B cell (primary cell): Measurements from ENCODE around the gene ATP11C. TPM values are rescaled to one million over a fixed set of nuclear protein-coding genes. Genes with fewer than 3 reads are reported as not detected.
"Not testable (repeated sequence)": the region's sequence is repeated elsewhere in the genome, so short reads cannot be mapped to it uniquely, and the experiment has no call there.

Experiments used
- ATAC-seq: fragments of 200-7000 bp; cut with Tn5 transposase; one replicate; pipeline ENCODE4 v1.10.0; 2021; ENCODE audit warnings: low read depth, mild to moderate bottlenecking, moderate number of reproducible peaks, moderate library complexity
- CTCF ChIA-PET: fragments of 350-600 bp; sonication (Branson Sonifier 250); formaldehyde crosslinking; loops from one replicate; lab custom pipeline; 2021; ENCODE audit warnings: antibody characterized with exemption, inconsistent platforms; lab: Charles Lee
- POLR2A ChIA-PET: fragments of 350-600 bp; sonication (Branson Sonifier 250); formaldehyde crosslinking; loops from one replicate; lab custom pipeline; 2021; ENCODE audit warnings: antibody characterized with exemption; lab: Charles Lee
- DNase-seq: peaks from one replicate; pipeline ENCODE4 v3.0.0; 2013
- H2AFZ ChIP-seq: 2 replicates; pipeline ENCODE4 v1.6.1; 2012; ENCODE audit warnings: mild to moderate bottlenecking, low read depth, low read length; ENCODE audit not compliant: insufficient read depth, poor library complexity, severe bottlenecking
- H3K27ac ChIP-seq, 2 donors: 1 replicate in 1 of 2; 2 replicates in 1 of 2; pipeline ENCODE4 v1.5.1; 2012 to 2013; ENCODE audit warnings: low read length in 2 of 2, mild to moderate bottlenecking in 2 of 2, moderate library complexity in 1 of 2
- H3K27me3 ChIP-seq, 4 experiments: fragments of 200-600 bp in 1 of 4; sonication (generic) in 1 of 4; replicated peaks in 1 of 4; 1 replicate in 2 of 4; 2 replicates in 2 of 4; pipeline versions ENCODE4 v1.6.1 to v1.7.0; 2013 to 2016; ENCODE audit warnings: low read length in 3 of 4, mild to moderate bottlenecking in 2 of 4, mixed read lengths in 1 of 4, moderate library complexity in 1 of 4; ENCODE audit not compliant: insufficient read depth in 4 of 4, control insufficient read depth in 3 of 4; ENCODE audit errors: control extremely low read depth in 1 of 4
- H3K36me3 ChIP-seq, 2 experiments: replicated peaks in 1 of 2; 1 replicate in 1 of 2; 2 replicates in 1 of 2; pipeline versions ENCODE4 v1.6.1 to v1.7.1; 2013; ENCODE audit warnings: low read length in 1 of 2; ENCODE audit not compliant: insufficient read depth in 2 of 2, control insufficient read depth in 1 of 2; ENCODE audit errors: control extremely low read depth in 1 of 2, extremely low read depth in 1 of 2
- H3K4me1 ChIP-seq, 2 donors: fragments of 200-600 bp in 1 of 2; sonication (generic) in 1 of 2; 1 replicate in 1 of 2; 2 replicates in 1 of 2; pipeline versions ENCODE4 v1.5.1 to v1.6.1; 2013 to 2017; ENCODE audit warnings: low read length in 2 of 2; ENCODE audit not compliant: control insufficient read depth in 2 of 2, insufficient read depth in 2 of 2
- H3K4me2 ChIP-seq: replicated peaks from 2 replicates; pipeline ENCODE3; 2012; ENCODE audit warnings: mild to moderate bottlenecking, low read depth, low read length; ENCODE audit not compliant: poor library complexity, severe bottlenecking
- H3K4me3 ChIP-seq, 5 experiments: fragments of 200-600 bp in 1 of 5; sonication (generic) in 1 of 5; 1 replicate in 3 of 5; 2 replicates in 2 of 5; pipeline versions ENCODE4 v1.5.1 to v1.7.0; 2011 to 2016; ENCODE audit warnings: low read length in 4 of 5, mild to moderate bottlenecking in 4 of 5, low read depth in 2 of 5, control low read depth in 1 of 5, moderate library complexity in 1 of 5; ENCODE audit not compliant: insufficient read depth in 1 of 5; ENCODE audit errors: control extremely low read depth in 1 of 5, extremely low read depth in 1 of 5
- H3K79me2 ChIP-seq: fragments of 200-600 bp; sonication (generic); one replicate; pipeline ENCODE4 v1.6.0; 2016; ENCODE audit warnings: low read length; ENCODE audit not compliant: control insufficient read depth, insufficient read depth
- H3K9ac ChIP-seq: fragments of 200-600 bp; sonication (generic); 2 replicates; pipeline ENCODE4 v1.6.1; 2017; ENCODE audit warnings: mild to moderate bottlenecking, low read length, moderate library complexity
- H3K9me3 ChIP-seq, 3 donors: one replicate each; pipeline versions ENCODE4 v1.6.1 to v1.7.1; 2013; ENCODE audit warnings: low read length in 2 of 3; ENCODE audit not compliant: control insufficient read depth in 2 of 3, insufficient read depth in 1 of 3; ENCODE audit errors: control extremely low read depth in 1 of 3
- H4K20me1 ChIP-seq: 2 replicates; pipeline ENCODE4 v1.6.0; 2012; ENCODE audit warnings: mild to moderate bottlenecking, low read length; ENCODE audit not compliant: insufficient read depth, control insufficient read depth, poor library complexity, severe bottlenecking
- H3K27ac Mint-ChIP-seq: one replicate; pipeline ENCODE4 v1.8.0; 2021; ENCODE audit warnings: mixed read lengths
- H3K27me3 Mint-ChIP-seq: one replicate; pipeline ENCODE4 v1.8.0; 2021; ENCODE audit warnings: mixed read lengths
- H3K4me1 Mint-ChIP-seq: one replicate; pipeline ENCODE4 v1.8.0; 2021; ENCODE audit warnings: mixed read lengths
- H3K4me3 Mint-ChIP-seq: one replicate; pipeline ENCODE4 v1.8.0; 2021; ENCODE audit warnings: mixed read lengths
- H3K9me3 Mint-ChIP-seq: one replicate; pipeline ENCODE4 v1.8.0; 2022; ENCODE audit warnings: mixed read lengths; ENCODE audit not compliant: insufficient read depth
- CTCF ChIP-seq: fragments of 200-600 bp; IDR thresholded peaks from one replicate; pipeline ENCODE4 v1.8.0; 2022; ENCODE audit warnings: antibody characterized with exemption, mild to moderate bottlenecking
- EZH2 ChIP-seq: IDR thresholded peaks from 2 replicates; pipeline ENCODE4 v1.6.1; 2012; ENCODE audit warnings: borderline replicate concordance, low read depth, mild to moderate bottlenecking, moderate library complexity, low read length; ENCODE audit not compliant: insufficient read depth, poor library complexity, severe bottlenecking
- WGBS: methylation state at CpG from one replicate; pipeline ENCODE4 v1.1.5; 2013; ENCODE audit warnings: missing lambda C conversion rate; ENCODE audit not compliant: insufficient coverage; 5-methylcytosine and 5-hydroxymethylcytosine counted together
- intact Hi-C: fragments of 100-400 bp; cut with micrococcal nuclease; formaldehyde crosslinking; loops from one replicate; pipeline ENCODE4 v1.10.0; 2022
- polyA plus RNA-seq: library from polyadenylated mRNA; depleted of rRNA; stranded (reverse); fragments of >200 nt; gene quantifications from 2 replicates; pipeline ENCODE4 v1.2.3, GENCODE V29; 2012
- total RNA-seq, 2 donors: library from RNA; stranded (reverse); fragments of 120-200 nt in 1 of 2; gene quantifications; 1 replicate in 1 of 2; 2 replicates in 1 of 2; pipeline versions ENCODE4 v1.2.3 to v1.2.4, GENCODE V29; 2013 to 2022

ATP11C gene
- total and polyA plus RNA-seq, 2 donors (not counting 1 experiment from before 2014, with no cell fraction given): 8.5 to 29.2 TPM

DNA sequence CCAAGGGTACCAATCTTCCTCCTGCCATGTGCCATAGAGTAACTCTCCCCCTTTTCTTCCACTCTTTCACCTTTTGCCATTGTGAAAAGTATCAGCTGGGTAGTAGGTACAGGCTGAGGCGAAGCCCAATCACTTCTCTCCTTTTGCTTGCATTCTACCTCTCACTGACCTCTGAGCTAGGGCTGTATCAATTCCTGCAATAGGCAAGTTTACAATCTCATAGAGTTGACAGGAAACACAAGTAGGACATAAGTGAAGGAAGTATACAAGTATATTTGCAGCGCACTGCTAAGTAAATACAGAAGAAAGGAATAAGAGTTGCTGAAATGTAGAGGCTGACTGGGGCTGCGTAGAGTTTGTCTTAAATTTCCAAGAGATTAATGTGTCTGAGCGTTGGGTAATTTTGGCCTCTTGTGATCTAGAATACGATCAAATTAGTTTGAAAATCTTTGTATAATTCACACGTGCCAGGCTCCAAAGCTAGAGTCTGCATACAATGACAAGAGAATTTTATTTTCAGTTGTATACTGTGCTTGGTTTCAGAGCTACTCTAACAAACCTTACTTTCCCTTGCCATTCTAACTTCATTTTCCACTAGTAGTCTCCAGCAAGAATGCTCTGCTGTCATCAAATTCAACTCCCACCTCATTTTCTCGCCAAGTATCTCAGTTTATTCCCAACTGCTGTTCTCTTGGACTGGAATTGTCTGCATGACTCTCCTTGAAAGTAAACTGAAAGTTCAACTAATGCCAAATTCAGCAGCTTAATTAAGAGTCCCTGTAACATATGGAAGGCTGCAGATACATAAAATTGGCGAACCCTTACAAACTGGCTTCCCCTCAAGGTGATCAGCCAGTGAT is 90.3 kb downstream of the ATP11C start:
- Mint-ChIP-seq H3K4me1 (peaks cover 28% of the 10 kb centered on the region), H3K27me3 (no peaks in the 10 kb centered on the region), H3K27ac (no peak overlapping the region), H3K4me3 (no peak overlapping the region), H3K9me3 (no peaks in the 10 kb centered on the region)
- H3K4me3 ChIP-seq: no peak overlapping the region
- H3K79me2 ChIP-seq: no peaks in the 10 kb centered on the region
- no peak for TF ChIP-seq EZH2
- no peak for TF ChIP-seq CTCF
- POLR2A ChIA-PET: no interaction called here
- no peaks in the 10 kb centered on the region for H3K27me3 ChIP-seq
- no peak overlapping the region for H3K27ac ChIP-seq
- H2AFZ ChIP-seq: no peak overlapping the region
- no peaks in the 10 kb centered on the region for H3K36me3 ChIP-seq
- H3K9me3 ChIP-seq: peaks cover 0 to 4% (median 2%) of the 10 kb centered on the region in 3 donors
- H4K20me1 ChIP-seq: no peaks in the 10 kb centered on the region
- H3K9ac ChIP-seq: no peak overlapping the region
- WGBS: 100% methylated on average over 1 of the region's 8 CpGs
- H3K4me2 ChIP-seq: no peak overlapping the region
- peaks cover 13 to 14% of the 10 kb centered on the region in 2 donors for H3K4me1 ChIP-seq
- no peak for DNase-seq
- no peak for ATAC-seq
- intact Hi-C loops: no loop called here
- CTCF ChIA-PET: no interaction called here

DNA sequence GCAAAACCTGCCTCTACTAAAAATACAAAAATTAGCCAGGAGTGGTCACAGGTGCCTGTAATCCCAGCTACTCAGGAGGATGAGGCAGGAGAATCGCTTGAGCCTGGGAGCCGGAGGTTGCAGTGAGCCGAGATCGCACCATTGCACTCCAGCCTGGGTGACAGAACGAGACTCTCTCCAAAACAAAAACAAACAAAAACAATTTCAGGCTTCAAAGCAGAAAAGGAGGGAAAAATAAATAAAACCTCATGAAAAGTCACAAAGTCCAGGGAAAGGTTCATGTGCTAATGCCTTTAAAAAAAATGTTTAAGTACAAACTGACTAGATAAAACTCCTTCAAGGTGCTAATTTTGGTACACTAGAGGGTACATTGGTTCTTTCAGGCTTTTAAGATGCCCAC is 96.5 kb downstream of the ATP11C start:
- CTCF ChIA-PET, DNase-seq, H3K27ac Mint-ChIP-seq, H2AFZ ChIP-seq, H3K27me3 Mint-ChIP-seq, H3K36me3 ChIP-seq, H3K4me3 Mint-ChIP-seq, intact Hi-C loops, H3K4me3 ChIP-seq, H3K4me2 ChIP-seq, ATAC-seq, H3K9ac ChIP-seq, H3K9me3 ChIP-seq, POLR2A ChIA-PET, H4K20me1 ChIP-seq, H3K27me3 ChIP-seq, H3K9me3 Mint-ChIP-seq, H3K27ac ChIP-seq, H3K79me2 ChIP-seq: not testable (repeated sequence)
- peaks cover 3 to 10% of the 10 kb centered on the region in 2 donors for H3K4me1 ChIP-seq
- H3K4me1 Mint-ChIP-seq: peaks cover 22% of the 10 kb centered on the region
- WGBS: no CpG with 5 or more reads among the region's 5 CpGs
